NAMALWA (cell line): Measurements from ENCODE around the gene SLC7A1.

ENCODE experiments used
- DNase-seq: peaks from one replicate; pipeline ENCODE4 v3.0.0-alpha.2; 2015; ENCODE audit warnings: low spot score

SLC7A1 gene

DNA sequence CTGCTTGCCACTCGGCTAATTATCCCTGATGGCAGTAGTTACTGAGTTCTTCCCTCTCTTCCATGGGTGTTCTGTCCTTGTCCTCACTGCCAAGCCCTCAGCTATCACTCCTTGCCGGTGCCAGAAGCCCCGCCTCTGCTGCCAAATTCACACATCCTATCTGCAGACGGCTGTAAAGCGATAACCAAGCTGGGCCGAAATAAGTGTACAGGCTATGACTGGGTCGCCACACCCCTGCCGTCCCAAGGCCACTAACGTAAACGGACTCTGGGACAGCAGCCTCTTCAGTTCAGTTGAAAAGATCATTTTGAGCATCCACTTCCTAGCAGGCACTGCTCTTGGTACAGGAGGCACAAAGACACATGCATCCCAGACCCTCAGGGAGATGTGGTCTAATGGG is 13.3 kb downstream of the SLC7A1 start:
- DNase-seq = no peak

DNA sequence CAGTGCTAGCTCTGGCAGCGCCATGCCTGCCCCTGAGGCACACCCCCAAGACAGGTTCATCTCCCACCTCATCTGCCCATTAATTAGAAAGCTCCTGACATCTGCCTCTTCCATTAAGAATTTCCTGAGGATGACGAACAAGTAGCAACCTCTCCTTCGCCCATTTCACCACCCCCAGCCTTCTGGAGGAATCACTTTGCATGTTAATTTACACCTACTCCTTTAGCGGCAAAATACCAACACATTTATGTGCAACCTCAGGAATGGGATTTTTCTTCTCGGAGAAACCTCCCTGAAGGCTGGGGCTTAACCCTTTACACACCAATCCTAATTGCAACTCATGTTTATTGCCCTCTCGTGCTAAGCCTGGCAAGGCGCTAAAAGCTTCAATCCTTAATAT is 13.8 kb downstream of the SLC7A1 start:
- no peak for DNase-seq

DNA sequence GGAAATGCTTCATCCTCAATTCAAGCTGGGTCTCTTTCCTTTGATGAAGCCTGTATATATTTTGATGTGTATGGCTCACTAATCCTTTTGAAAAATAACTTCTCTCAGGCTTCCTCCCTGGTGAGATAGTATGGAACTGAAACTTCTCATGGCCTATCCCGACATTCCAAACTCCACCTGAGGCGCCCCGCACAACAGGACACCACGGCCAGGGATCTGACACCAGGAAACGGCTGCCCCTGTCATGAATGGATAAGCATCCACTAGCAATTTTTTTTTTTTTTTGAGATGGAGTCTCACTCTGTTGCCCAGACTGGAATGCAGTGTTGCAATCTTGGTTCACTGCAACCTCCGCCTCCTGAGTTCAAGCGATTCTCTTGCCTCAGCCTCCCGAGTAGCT is 16.4 kb downstream of the SLC7A1 start:
- DNase-seq = no peak

DNA sequence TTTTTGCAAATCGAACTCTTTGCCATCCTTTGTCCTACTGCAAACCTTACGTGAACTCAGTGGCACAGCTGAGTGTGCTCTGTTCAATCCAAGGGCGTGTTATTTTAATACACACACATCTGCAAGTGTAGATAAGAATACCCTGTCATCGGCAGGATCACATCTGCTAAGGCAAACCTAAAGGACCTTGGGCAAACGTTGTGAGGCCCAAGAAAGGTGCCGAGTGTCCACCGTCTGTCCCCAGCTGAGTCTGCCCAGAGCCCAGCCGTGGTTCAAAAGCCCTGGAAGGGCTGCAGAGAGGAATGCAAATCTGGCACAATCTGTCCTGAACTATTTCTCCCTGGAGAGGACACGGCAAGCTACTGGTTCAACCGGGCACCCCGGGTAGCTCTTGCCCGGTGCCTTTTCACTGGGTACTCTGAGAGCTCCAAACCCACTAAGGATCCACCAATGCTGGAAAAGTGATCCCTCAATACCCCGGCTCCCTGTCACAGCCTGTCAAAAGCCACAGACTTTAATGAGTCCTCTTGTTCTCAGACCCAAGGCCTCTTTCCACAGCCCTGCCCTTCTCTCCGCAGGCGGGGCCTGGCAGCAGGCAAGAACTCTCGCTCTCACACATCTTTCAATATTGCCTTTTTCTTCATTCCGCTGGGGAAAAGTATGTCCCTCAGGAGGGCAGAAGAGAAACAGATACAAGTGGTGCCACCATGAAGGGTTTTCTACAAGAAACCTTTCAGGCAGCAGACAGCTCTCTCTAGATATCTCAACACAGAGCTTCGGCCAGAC is 17.0 kb downstream of the SLC7A1 start:
- no peak for DNase-seq

DNA sequence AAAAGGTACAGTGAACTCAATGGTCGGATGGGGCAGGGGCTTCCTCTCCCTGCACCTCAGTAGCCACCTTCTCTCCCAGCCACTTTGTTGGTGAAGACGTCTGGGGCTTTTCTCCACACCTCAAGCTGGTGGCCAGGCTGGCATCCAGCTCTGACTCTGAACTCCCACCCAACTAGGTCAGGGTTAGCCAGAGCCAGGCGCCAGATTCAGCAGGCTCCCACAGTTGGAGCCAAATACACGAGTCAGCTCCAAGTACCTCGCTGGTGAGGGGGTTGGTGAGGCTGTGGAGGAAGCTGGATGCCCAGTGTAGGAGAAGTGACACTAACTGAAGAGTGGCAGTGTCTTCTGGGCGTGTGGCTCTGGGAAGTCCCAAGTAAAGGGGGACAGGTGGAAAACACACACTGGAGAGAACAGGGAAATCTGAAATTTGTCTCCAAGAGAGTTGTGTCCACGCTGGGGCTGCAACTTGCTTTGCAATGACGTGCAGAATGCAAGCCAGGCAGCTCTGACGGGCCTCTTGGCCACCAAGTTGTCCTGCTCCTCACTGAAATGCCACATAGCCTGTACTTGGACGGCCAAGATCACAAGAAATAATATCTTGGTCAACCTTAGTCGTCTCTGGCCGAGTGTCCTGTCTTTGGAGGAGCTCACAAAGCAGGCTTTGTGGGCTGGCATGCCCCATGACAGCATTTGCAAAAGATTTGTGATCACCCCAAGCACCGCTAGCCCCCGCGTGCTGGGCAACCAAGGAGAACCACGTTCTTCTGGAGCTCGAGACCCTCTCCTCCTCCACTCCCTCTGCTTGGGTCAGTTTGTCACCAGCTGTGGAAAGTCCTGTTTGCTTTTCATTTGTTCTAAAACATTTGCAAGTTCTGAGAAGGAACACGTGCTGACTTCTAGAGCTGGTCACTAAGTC is 18.1 kb downstream of the SLC7A1 start:
- no peak for DNase-seq

DNA sequence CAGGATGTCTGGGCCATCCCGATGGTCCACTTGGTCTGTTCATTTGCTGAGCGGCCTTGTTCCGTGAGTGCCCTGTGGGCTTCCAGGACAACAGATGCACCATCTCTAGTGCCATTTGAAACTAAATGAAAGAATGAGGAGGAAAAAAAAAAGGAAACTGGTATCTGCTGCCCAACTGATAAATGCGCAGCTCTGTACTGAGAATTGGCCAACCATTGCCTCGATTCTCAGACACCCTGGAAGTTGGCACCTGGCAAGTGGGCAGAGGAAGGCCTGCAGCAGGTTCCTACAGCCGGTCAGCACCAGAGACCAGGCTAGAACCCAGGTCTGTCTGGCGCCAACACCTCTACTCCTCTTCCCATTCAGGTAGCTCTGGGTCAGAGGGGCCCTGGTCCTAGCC is 18.9 kb downstream of the SLC7A1 start:
- no peak for DNase-seq

DNA sequence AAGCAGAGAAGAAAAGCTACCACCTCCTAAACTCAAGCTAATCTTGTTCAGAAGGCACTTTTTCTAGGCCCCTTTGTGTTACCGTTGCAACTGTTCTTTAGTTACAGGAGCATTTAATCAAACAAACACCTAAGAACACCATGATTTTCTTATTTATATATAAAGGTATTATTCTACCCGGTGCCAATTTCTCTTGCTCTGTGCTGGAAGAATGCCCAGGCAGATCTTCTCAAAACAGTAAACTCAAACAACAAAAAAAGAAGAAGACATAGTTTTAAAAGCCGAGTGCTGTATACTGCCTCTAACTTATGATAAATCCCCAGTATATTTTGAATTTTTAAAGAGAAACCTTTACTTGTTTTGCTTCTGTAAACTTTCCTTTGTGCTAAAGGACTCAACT is 20.4 kb downstream of the SLC7A1 start:
- no peak for DNase-seq

DNA sequence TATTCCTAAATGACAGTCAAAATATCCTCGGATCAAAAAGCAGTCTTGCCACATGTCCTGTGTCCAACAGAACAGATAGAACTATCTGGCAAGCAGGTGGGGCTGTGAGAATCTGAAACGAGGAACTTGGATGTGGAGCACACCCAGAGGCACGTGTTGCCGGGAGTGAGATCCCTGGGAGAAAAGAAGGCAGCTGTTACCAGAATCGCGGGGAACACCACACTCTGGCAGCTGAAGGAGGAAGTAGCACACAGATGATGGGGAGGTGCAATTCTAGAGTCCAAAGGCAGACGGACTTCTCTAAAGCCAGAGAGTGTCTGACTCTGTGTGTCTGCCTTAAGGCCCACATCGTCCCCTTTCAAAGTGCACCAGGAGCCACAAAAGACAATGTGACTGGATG is 22.3 kb downstream of the SLC7A1 start:
- no peak for DNase-seq

DNA sequence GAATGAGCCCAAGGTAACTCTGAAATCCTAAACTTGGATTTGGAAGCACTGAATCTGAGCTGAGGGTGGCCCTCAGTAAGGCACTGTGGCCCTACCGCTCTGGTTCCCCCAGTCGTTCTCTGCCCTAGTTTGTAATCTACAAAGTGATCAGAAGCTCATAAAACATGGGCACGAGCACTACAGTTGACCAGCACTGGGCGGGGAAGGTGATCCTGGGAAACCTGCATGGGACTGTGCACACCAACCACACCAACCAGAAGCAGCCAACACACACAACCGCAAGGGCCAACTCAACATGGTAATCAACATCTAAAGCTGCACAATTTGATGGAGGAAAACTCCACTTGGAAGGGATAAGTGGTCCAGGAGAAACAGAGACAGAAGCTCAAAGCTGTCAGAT is 22.9 kb downstream of the SLC7A1 start:
- no peak for DNase-seq

DNA sequence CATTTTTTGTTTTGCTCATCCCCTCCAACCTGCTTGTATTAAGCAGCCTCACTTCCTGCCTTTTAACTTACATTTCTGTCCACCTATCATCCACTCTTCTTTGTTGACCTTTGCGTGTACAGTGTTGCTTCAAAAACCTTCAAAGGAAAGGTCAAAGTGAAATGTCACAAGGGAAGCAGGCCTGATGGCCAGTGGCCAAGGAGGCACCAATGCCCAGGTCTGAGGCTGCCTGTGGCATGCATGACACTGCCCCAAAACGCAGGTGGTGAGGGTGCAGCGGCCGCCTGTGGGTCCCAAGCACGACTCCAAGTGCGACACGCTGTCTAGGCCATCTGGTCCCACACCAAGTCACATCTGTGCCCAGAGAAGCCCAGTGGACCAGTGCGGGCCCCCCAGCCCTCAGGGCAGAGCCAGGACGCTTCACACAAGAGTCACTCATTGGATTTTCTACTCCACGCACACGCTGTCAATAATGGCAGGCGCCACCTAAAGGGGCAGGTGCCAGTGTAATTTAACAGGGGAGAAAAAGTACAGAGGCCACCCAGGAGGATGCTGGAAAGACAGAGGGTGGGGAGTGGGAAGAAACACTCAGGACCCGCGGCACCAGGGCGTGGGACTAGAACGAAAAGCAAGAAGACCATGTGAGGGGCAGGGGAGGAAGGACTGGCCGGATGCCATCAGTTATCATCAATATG is 23.5 kb downstream of the SLC7A1 start:
- no peak for DNase-seq

DNA sequence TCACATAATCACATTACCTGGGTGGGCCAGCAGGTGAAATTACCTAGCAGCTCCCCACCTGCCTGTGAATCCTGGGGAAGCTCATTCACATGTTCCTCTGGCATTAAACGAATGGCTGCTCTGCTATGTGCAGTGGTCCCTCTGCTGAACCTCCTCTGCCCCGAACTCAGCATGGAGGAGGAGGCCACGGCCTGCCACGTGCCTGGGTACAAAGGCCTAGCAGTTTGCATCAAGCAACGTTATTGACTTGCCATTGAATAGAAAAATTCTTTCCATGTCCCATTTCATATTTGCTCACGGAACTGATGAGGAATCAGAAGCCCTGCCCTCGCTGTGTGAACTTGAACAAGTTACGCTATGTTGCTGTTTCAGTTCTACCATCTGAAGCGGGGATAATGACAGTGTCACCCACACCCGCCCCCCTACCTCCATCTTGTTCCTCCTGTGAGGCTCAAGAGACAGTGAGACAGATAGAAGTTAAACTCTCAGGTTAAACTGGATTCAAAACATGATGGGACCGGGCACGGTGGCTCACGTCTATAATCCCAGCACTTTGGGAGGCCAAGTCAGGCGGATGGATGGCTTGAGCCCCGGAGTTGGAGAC is 25.3 kb downstream of the SLC7A1 start:
- no peak for DNase-seq

DNA sequence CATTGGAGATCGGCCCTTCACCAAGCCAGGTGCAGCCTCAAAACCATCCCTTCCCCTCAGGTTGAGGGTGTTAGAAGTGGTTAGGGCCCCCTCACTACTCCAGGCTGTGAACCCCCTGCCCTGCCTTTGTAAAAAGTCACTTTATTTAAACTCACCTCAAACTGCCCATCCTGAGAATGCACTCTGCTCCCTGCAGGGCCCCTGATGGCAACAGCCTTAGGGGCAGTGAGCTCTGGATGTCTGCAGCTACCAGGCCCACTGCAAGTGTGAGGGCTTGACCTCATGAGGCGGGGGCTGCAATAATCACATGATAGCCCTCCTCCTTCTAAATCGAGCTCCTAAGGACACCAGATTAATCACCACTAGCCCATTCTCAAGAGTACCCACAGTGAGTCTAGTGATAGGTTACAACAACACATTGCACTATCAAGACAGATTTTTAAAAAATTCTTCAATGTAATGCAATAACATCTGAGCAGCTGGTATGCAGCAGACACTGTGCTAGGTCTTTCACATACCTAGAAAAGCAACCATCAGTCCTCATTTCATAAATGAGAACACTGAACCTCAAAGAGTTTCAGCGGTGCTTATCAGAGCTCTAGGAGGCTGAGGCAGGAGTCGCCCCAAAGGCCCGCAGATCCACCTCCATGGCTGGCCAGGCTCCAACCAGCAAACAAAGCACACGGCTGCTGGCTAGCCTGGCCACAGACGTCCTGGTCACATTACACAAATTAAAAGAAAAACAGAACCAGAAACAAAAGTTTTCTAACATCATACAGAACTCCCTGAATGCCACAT is 26.0 kb downstream of the SLC7A1 start:
- DNase-seq = no peak

DNA sequence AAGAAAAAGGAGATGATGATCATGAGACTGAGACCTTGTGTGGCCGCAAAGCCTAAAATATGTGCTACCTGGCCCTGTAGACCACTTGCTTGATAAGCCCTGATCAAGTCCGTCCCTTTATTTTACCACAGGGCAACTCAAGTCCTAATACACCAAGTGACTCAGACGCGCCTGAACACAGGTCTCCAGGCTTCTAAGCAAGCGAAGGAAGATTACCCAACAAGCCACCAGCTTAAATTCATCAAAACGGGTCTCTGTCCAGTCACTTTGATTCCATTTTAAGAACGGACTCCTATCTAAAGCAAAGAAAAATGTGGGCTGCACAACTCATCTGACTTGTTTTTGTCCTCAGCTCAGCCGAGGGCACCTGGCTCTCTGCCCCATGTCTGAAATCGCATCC is 26.8 kb downstream of the SLC7A1 start:
- no peak for DNase-seq

DNA sequence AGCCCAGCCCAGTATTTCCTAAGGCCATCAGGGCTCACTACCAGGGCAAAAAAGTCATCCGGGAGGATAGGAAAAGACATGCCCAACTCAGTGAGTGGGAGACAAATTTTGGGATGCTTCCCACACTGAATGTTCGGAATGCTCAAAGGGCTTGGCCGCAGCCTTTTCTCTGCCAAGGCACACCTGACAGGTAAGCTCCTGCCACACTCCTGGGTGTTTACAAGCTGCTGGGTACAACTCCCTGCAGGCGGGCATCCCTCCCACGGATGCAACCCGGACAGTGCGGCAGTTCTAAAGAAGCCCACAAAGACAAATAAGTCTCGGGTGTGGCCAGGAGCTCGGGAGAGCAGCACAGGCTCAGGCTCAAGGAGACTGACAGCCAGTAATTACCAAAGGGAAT is 28.1 kb downstream of the SLC7A1 start:
- DNase-seq = no peak

DNA sequence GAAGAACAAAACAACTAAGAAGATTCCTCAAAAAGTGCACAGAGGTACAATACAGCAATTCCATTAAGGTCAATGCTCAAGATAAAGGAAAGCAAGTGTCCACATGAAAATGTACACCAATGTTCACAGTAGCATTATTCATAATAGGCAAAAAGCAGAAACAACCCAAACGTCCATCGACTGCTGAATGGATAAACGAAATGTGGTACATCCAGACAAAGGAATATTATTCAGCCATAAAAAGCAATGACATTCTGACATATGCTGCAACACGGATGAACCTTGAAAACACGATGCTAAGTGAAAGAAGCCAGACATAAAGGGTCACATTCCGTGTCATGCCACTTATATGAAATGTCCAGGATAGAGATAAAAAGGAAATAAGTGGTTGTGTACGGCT is 29.3 kb downstream of the SLC7A1 start:
- DNase-seq = no peak

DNA sequence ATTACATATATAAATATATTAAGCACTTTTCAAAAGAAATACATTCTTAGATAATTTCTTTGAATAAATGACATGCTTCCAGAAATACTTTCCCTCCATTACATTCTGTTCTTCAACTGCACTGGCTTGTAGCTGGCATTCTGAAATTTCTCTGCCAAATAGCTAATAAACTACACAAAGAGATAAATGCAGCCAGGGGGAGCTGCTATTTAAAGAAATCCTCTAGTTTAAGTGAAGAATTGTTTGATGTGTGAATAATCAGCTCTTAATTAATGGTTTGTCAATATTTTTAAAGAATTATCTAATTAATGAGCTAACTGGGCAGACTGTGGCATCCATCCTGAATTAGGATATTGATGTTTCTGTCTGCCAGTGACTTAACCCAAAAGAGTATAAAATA is 30.7 kb downstream of the SLC7A1 start:
- DNase-seq = no peak

DNA sequence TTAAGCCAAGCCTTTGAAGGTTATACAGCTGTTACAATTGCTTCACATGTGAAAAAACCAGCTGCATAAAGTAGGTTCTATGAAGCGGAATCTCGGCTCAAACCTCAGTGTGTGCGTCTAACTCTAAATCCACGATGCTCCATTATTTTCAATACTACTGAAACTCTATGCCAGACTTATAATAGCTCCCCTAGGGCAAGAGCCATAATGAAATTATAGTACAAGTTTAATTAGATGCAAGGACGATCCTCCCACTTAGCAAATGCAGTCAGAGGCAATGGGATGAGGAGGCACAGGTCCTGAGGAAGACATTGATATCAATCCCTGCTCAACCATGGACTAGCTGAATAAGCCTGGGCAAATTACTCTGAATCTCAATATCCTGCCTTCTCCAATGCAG is 31.1 kb downstream of the SLC7A1 start:
- DNase-seq = no peak

DNA sequence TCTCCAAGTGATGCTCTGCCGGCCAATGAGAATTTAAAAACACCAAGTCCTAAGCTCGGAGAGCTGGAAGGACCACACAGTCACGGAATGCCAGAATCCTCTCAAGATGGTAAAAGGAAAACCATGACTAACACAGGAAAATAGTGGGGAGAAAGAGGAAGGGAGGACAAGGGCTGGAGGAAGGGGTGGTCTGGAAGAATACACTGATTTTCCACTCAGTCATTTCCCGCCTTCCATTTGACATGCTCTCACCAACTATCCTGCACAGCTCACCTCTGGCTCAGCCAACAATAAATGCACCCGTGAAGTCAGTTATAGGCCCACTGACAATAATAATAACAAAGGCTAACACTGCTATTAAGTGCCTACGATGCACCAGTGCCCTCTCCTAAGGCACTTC is 31.5 kb downstream of the SLC7A1 start:
- no peak for DNase-seq

DNA sequence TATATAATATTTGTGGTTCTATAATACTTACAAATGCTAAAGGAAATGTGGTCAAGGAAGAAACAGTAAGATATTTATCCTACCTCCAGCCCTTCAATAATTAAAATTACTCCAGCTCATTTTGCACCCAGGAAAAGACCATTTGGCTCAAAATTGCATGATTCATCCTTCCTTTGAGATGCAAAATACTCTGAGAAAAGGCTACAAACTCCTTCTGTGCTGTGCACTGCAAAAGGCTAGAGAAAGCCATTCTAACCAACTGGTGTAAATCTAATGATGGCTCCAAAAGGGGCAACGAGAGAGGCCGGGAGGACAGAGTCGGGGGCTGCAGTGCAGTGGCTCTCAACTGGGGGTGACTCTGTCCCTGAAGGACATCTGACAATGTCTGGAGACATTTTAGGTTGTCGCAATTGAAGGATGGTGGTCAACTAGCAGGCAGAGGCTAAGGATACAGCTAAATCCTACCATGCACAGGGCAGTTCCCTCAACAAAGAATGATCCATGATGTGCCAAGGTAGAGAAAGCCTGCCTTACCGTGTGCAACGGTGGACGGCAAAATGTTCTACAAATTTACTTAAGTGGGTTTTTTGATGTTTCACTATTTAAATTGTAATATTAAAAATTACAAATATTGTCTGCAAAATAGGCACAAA is 32.6 kb downstream of the SLC7A1 start:
- no peak for DNase-seq

DNA sequence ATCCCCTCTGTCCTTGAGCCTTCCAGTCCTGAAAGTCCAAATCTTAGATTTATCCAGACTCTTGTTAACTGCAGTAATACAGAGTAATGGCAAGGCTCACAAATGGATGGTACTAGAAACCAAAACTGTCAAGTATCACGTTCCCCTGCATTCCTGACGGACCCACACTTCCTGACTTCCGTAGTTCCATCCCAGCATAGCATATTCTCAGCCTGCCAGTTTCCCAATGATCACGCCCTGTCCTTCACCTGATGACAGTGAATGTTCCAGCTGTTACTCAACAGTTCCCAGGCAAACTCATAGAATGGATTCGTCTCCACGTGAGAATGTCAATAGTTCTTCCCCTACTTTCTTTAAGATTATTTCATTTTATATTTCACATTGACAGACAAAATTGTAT is 33.6 kb downstream of the SLC7A1 start:
- DNase-seq = no peak

DNA sequence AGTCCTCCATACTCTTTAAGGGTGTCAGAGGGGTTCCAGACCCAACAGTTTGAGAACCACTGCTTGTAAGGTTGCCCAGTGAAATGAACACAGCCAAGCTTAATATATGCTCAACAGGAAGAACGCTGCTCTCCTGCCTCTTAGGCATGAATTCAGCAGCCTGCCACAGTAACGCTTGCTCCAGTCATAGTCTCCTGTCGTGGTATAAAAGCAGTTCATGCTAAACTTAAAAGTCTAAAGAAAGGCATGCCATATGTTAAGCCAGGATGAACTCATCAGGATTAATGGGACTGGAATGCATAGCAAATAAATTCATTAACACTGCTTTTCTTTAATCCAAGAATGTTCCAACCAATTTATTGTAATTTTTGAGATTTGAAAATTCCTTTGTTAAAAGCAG is 38.7 kb downstream of the SLC7A1 start:
- no peak for DNase-seq
